Measurements from ENCODE around the gene REPS2. TPM values are rescaled to one million over a fixed set of nuclear protein-coding genes. Genes with fewer than 3 reads are reported as not detected.

The REPS2 gene
- total RNA-seq = 10 to 100 TPM; 11.3 to 18.4 TPM
- 10 to 100 TPM in 1 of 2 donors, 1 to 10 TPM in 1; 8.0 to 12.0 TPM for polyA plus RNA-seq
- long read RNA-seq, donor 1, full-length matches to known transcripts = 1 of 1 reads
- long read RNA-seq, donor 1, partial matches to known transcripts = 0 of 1 reads
- long read RNA-seq, donor 1, other reads (novel, unspliced or antisense) = 0 of 1 reads
- long read RNA-seq, donor 2 = 0 reads
- long read RNA-seq, donor 3, partial matches to known transcripts = 0 of 1 reads
- long read RNA-seq, donor 3, other reads (novel, unspliced or antisense) = 0 of 1 reads
- long read RNA-seq, donor 4 = 0 reads
- long read RNA-seq, donor 5, partial matches to known transcripts = 0 of 1 reads
- long read RNA-seq, donor 5, other reads (novel, unspliced or antisense) = 0 of 1 reads

DNA sequence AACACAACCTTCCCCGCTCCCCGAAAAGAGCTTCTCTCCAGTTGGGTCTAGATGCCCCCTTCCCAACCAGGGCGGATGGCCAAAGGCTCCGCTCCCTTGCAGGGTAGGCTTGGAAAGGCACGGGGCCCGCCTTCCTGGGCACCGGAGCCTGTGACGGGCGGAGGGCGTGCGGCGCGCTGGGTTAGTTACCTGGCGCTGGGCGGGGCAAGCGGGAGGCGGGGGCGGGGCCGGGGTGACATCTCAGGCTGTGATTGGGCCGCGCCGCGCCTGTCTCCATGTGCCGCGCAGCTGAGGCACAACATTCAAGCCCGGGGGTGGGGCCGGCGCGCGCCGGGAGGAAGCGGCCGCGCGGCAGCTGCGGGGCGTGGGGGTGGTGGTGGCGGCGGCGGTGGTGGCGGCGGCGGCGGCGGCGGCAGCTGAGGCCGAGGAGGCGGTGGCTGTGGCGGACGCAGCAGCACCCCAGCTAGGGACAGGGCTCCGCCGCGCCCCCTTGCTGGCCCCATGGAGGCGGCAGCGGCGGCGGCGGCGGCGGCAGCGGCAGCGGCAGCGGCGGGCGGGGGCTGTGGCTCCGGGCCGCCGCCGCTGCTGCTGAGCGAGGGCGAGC is at the start of gene REPS2:
Gene REPS2 (plus strand): TSS at position 298 of the 604 bp plus-strand sequence. CDS start 204 bp downstream, at position 502.
- no peaks in the 10 kb centered on the region for H3K4me1 ChIP-seq (ENCODE audit: control insufficient read depth in 5 of 5, insufficient read depth in 5 of 5, low read length in 5 of 5)
- 12 to 21% methylated on average over 3 to 71 of the region's 71 CpGs for WGBS, 2 donors
- peak within 1 kb of the TSS in 1 of 2 donors; percentile 62 for H3K9ac ChIP-seq (ENCODE audit: insufficient read depth in 1 of 2, low read length in 2 of 2)
- peak; percentile 81 to 89 (median 88) for DNase-seq
- no peaks in the 10 kb centered on the region for H3K36me3 ChIP-seq (ENCODE audit: control insufficient read depth in 4 of 4, insufficient read depth in 4 of 4, low read length in 4 of 4)
- ATAC-seq (ENCODE audit: insufficient read depth, low FRiP score) = peak; percentile 96
- peak within 1 kb of the TSS in 1 of 2 donors; percentile 67 for H3K27ac ChIP-seq (ENCODE audit: low read depth in 1 of 2, low read length in 1 of 2)
- TF ChIP-seq, protein P1, sequence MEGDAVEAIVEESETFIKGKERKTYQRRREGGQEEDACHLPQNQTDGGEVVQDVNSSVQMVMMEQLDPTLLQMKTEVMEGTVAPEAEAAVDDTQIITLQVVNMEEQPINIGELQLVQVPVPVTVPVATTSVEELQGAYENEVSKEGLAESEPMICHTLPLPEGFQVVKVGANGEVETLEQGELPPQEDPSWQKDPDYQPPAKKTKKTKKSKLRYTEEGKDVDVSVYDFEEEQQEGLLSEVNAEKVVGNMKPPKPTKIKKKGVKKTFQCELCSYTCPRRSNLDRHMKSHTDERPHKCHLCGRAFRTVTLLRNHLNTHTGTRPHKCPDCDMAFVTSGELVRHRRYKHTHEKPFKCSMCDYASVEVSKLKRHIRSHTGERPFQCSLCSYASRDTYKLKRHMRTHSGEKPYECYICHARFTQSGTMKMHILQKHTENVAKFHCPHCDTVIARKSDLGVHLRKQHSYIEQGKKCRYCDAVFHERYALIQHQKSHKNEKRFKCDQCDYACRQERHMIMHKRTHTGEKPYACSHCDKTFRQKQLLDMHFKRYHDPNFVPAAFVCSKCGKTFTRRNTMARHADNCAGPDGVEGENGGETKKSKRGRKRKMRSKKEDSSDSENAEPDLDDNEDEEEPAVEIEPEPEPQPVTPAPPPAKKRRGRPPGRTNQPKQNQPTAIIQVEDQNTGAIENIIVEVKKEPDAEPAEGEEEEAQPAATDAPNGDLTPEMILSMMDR (IDR thresholded peaks at IDR 0.05; ENCODE audit: control extremely low read depth, extremely low read depth) = no peak
- peaks cover 8 to 17% (median 9%) of the 10 kb centered on the region in 3 donors for H3K27me3 ChIP-seq (ENCODE audit: control insufficient read depth in 3 of 3, insufficient read depth in 3 of 3, low read length in 2 of 3)
- H3K4me3 ChIP-seq = peak within 1 kb of the TSS; percentile 55
- peaks cover 0 to 7% (median under 1%) of the 10 kb centered on the region in 4 donors for H3K9me3 ChIP-seq (ENCODE audit: control insufficient read depth in 4 of 4, insufficient read depth in 3 of 4, low read length in 3 of 4)

DNA sequence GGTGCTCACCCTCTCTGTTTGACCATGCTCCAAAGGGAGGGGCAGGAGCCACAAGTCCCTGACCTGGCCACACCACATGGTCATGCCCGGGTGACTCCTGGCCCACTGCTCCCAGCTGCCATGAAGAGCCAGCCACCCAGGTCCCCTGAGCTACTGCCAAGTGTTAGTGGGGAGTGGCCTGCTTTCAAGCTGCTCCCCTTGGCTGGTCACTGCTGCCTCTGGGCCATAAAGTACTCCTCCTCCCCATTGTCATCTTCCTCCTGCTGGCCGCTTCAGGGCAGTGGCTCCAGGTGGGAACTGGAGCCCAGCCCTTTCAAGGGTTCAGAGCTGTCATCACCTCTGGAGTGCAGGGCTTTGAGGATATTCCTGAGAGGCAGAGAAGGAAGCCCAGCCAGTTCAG is 49.0 kb upstream of the REPS2 start:
- H3K4me3 ChIP-seq = no peak overlapping the region
- no peaks in the 10 kb centered on the region for H3K4me1 ChIP-seq (ENCODE audit: control insufficient read depth in 5 of 5, insufficient read depth in 5 of 5, low read length in 5 of 5)
- TF ChIP-seq, protein P1 (IDR thresholded peaks at IDR 0.05; ENCODE audit: control extremely low read depth, extremely low read depth) = no peak
- no peaks in the 10 kb centered on the region for H3K36me3 ChIP-seq (ENCODE audit: control insufficient read depth in 4 of 4, insufficient read depth in 4 of 4, low read length in 4 of 4)
- H3K27ac ChIP-seq (ENCODE audit: low read depth in 1 of 2, low read length in 1 of 2) = no peak overlapping the region
- ATAC-seq (ENCODE audit: insufficient read depth, low FRiP score) = no peak
- peaks cover 0 to 2% (median 0%) of the 10 kb centered on the region in 4 donors for H3K9me3 ChIP-seq (ENCODE audit: control insufficient read depth in 4 of 4, insufficient read depth in 3 of 4, low read length in 3 of 4)
- no peak for DNase-seq
- peaks cover 2 to 28% (median 19%) of the 10 kb centered on the region in 3 donors for H3K27me3 ChIP-seq (ENCODE audit: control insufficient read depth in 3 of 3, insufficient read depth in 3 of 3, low read length in 2 of 3)
- 81 to 93% methylated on average over 2 of the region's 2 CpGs for WGBS, 2 donors
- H3K9ac ChIP-seq (ENCODE audit: insufficient read depth in 1 of 2, low read length in 2 of 2) = no peak overlapping the region

DNA sequence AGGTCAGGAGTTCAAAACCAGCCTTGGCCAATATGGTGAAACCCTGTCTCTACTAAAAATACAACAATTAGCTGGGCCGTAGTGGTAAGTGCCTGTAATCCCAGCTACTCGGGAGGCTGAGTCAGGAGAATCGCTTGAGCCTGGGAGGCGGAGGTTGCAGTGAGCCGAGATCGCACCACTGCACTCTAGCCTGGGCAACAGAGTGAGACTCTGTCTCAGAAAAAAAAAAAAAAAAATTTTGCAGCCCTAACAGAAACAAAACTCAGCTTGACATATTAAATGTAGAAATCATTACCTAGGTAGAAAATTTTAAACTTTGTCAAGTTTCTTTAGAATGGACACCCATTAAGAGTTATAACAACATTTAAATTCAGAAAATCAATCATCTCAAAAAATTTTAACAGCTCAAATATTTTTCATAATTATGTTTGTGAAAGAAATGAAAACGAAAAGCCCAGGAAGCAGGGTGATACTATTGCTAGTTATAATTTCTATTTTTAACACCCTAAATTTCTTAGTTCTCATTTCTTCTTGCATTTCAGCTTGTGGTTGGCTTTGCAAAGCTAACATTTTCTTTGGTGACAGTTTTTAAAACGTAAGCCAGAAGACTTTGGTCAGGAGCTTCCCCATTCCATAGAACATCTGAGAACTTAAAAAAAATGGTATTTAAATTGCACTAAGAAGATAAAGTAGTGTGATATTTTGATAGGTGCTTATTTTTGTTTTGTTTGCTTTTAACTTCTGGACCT is 43.0 kb upstream of the REPS2 start:
- TF ChIP-seq, protein P1 (IDR thresholded peaks at IDR 0.05; ENCODE audit: control extremely low read depth, extremely low read depth) = no peak
- no peaks in the 10 kb centered on the region for H3K36me3 ChIP-seq (ENCODE audit: control insufficient read depth in 4 of 4, insufficient read depth in 4 of 4, low read length in 4 of 4)
- H3K9ac ChIP-seq (ENCODE audit: insufficient read depth in 1 of 2, low read length in 2 of 2) = no peak overlapping the region
- peaks cover 2 to 25% (median 22%) of the 10 kb centered on the region in 3 donors for H3K27me3 ChIP-seq (ENCODE audit: control insufficient read depth in 3 of 3, insufficient read depth in 3 of 3, low read length in 2 of 3)
- DNase-seq (no peak), ATAC-seq (ENCODE audit: insufficient read depth, low FRiP score) (no peak)
- no peak overlapping the region for H3K27ac ChIP-seq (ENCODE audit: low read depth in 1 of 2, low read length in 1 of 2)
- 49 to 73% methylated on average over 8 of the region's 8 CpGs for WGBS, 2 donors
- no peak overlapping the region for H3K4me3 ChIP-seq
- peaks cover 0 to 2% (median 0%) of the 10 kb centered on the region in 4 donors for H3K9me3 ChIP-seq (ENCODE audit: control insufficient read depth in 4 of 4, insufficient read depth in 3 of 4, low read length in 3 of 4)
- no peaks in the 10 kb centered on the region for H3K4me1 ChIP-seq (ENCODE audit: control insufficient read depth in 5 of 5, insufficient read depth in 5 of 5, low read length in 5 of 5)
